KMS-11 (cell line): ENCODE data around the gene SLC2A11.
A peak's percentile ranks its signal among the peaks of the same experiment; 100 is the strongest.

Experiments used
- H2AFZ ChIP-seq: fragments of 200-600 bp; sonication (generic); 2 replicates; pipeline ENCODE4 v1.6.1; 2016; ENCODE audit warnings: antibody characterized with exemption, mixed run types, low read depth
- H3K27ac ChIP-seq: fragments of 200-600 bp; sonication (generic); 2 replicates; pipeline ENCODE4 v1.6.1; 2016; ENCODE audit warnings: mild to moderate bottlenecking, mixed run types
- H3K27me3 ChIP-seq: fragments of 200-600 bp; sonication (generic); 2 replicates; pipeline ENCODE4 v1.6.1; 2017; ENCODE audit warnings: mild to moderate bottlenecking, low read depth, mixed run types, moderate library complexity; ENCODE audit not compliant: insufficient read depth
- H3K36me3 ChIP-seq: fragments of 200-600 bp; sonication (generic); 2 replicates; pipeline ENCODE4 v1.6.1; 2017; ENCODE audit warnings: mild to moderate bottlenecking, mixed run types; ENCODE audit not compliant: insufficient read depth
- H3K4me1 ChIP-seq: fragments of 200-600 bp; sonication (generic); 2 replicates; pipeline ENCODE4 v1.6.1; 2016; ENCODE audit warnings: mild to moderate bottlenecking, low read depth, mixed run types; ENCODE audit not compliant: poor library complexity, severe bottlenecking
- H3K4me2 ChIP-seq: fragments of 200-600 bp; sonication (generic); 2 replicates; pipeline ENCODE4 v1.7.0; 2016; ENCODE audit warnings: mild to moderate bottlenecking, mixed run types
- H3K4me3 ChIP-seq: fragments of 200-600 bp; sonication (generic); IDR thresholded peaks from 2 replicates; pipeline ENCODE4 v1.6.1; 2017; ENCODE audit warnings: low read depth, low read length, mixed read lengths; ENCODE audit not compliant: insufficient read depth
- H3K79me2 ChIP-seq: fragments of 200-600 bp; sonication (generic); 2 replicates; pipeline ENCODE4 v1.6.1; 2016; ENCODE audit warnings: low read depth, mixed run types; ENCODE audit not compliant: insufficient read depth
- H3K9ac ChIP-seq: fragments of 200-600 bp; sonication (generic); 2 replicates; pipeline ENCODE4 v1.6.1; 2016; ENCODE audit warnings: mild to moderate bottlenecking, mixed run types
- H4K20me1 ChIP-seq: fragments of 200-600 bp; sonication (generic); 2 replicates; pipeline ENCODE4 v1.6.1; 2016; ENCODE audit warnings: mild to moderate bottlenecking, mixed run types; ENCODE audit not compliant: insufficient read depth
- TF ChIP-seq, protein P1 (sequence below): fragments of 200-600 bp; sonication (generic); conservative IDR thresholded peaks from 2 replicates; pipeline ENCODE4 v1.6.1; 2017; ENCODE audit warnings: low read depth, mild to moderate bottlenecking, antibody characterized with exemption, low read length, moderate library complexity, mixed read lengths

SLC2A11 gene

DNA sequence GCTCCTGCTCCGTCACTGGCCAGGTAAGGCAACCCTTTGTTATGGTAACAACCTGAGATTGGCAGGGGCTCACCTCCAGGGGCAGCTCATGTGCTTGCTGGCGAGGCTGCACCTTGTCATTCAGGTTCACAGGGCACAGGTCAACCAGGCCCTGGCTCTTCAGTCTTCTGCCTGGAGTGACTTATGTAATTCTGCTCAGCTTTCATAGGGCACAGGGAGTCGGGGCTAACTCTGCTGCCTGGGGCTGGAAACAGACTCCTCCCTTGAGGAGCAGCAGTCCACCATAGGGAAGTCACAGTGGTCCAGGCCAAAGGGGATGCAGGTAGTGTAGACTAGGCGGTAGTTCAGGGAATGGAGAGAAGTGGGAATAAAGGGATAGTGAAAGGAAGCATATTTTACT is 35.0 kb downstream of the SLC2A11 start:
- H2AFZ ChIP-seq: no peak overlapping the region
- TF ChIP-seq, protein P1, sequence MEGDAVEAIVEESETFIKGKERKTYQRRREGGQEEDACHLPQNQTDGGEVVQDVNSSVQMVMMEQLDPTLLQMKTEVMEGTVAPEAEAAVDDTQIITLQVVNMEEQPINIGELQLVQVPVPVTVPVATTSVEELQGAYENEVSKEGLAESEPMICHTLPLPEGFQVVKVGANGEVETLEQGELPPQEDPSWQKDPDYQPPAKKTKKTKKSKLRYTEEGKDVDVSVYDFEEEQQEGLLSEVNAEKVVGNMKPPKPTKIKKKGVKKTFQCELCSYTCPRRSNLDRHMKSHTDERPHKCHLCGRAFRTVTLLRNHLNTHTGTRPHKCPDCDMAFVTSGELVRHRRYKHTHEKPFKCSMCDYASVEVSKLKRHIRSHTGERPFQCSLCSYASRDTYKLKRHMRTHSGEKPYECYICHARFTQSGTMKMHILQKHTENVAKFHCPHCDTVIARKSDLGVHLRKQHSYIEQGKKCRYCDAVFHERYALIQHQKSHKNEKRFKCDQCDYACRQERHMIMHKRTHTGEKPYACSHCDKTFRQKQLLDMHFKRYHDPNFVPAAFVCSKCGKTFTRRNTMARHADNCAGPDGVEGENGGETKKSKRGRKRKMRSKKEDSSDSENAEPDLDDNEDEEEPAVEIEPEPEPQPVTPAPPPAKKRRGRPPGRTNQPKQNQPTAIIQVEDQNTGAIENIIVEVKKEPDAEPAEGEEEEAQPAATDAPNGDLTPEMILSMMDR: no peak
- H3K36me3 ChIP-seq: peaks cover 2% of the 10 kb centered on the region; the same call in 1 of the 2 replicates
- no peaks in the 10 kb centered on the region for H4K20me1 ChIP-seq
- peak overlapping the region; percentile 97; the same call in 1 of the 2 replicates for H3K27ac ChIP-seq
- peaks cover 21% of the 10 kb centered on the region for H3K79me2 ChIP-seq
- peak overlapping the region; percentile 95; the same call in 1 of the 2 replicates for H3K4me2 ChIP-seq
- H3K4me3 ChIP-seq: no peak overlapping the region
- peaks cover 24% of the 10 kb centered on the region for H3K4me1 ChIP-seq
- no peak overlapping the region for H3K9ac ChIP-seq
- no peaks in the 10 kb centered on the region for H3K27me3 ChIP-seq

DNA sequence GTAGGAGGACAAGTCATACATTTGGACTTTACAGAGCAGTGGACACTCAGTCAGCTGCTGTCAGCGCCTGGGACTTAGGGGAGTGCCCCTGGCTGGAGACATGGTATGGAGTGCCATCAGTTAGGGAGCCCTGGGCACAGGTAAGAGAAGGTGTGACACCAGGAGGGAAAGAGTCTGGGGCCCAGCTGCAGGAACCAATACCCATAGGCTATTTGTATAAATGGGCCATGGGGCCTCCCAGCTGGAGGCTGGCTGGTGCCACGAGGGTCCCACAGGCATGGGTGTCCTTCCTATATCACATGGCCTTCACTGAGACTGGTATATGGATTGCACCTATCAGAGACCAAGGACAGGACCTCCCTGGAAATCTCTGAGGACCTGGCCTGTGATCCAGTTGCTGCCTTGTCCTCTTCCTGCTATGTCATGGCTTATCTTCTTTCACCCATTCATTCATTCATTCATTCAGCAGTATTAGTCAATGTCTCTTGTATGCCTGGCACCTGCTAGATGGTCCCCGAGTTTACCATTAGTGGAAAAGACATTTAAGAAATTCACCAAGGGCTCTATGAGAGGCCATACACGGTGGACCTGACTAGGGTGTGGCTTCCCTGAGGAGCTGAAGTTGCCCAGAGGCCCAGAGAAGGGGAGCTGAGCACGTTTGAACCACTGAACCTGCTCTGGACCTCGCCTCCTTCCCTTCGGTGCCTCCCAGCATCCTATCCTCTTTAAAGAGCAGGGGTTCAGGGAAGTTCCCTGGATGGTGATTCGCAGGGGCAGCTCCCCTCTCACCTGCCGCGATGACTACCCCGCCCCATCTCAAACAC is 35.7 kb downstream of the SLC2A11 start:
- no peaks in the 10 kb centered on the region for H4K20me1 ChIP-seq
- peaks cover 24% of the 10 kb centered on the region for H3K4me1 ChIP-seq
- no peak overlapping the region for H3K4me3 ChIP-seq
- H3K4me2 ChIP-seq: peak overlapping the region; percentile 95
- H3K9ac ChIP-seq: peak overlapping the region; percentile 98
- H3K27me3 ChIP-seq: no peaks in the 10 kb centered on the region
- peak overlapping the region; percentile 98 for H2AFZ ChIP-seq
- H3K79me2 ChIP-seq: peaks cover 21% of the 10 kb centered on the region
- peak overlapping the region; percentile 97 for H3K27ac ChIP-seq
- TF ChIP-seq, protein P1: no peak
- peaks cover 2% of the 10 kb centered on the region; the same call in 1 of the 2 replicates for H3K36me3 ChIP-seq

DNA sequence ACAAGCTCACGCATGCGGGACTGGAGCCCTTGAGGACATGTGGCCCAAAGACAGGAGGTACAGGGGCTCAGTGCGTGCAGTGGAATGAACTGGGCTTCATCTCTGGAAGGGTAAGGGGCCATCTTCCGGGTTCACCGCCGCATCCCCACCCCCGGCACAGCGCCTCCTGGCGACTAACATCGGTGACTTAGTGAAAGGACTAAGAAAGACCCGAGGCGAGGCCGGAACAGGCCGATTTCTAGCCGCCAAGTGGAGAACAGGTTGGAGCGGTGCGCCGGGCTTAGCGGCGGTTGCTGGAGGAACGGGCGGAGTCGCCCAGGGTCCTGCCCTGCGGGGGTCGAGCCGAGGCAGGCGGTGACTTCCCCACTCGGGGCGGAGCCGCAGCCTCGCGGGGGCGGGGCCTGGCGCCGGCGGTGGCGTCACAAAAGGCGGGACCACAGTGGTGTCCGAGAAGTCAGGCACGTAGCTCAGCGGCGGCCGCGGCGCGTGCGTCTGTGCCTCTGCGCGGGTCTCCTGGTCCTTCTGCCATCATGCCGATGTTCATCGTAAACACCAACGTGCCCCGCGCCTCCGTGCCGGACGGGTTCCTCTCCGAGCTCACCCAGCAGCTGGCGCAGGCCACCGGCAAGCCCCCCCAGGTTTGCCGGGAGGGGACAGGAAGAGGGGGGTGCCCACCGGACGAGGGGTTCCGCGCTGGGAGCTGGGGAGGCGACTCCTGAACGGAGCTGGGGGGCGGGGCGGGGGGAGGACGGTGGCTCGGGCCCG is 36.5 kb downstream of the SLC2A11 start, which contains the start of gene MIF:
Gene MIF (plus strand): TSS at position 439 of the 765 bp plus-strand sequence. CDS start 92 bp downstream, at position 531.
- peak within 1 kb of the TSS; percentile 95 for H3K4me2 ChIP-seq
- H3K4me3 ChIP-seq: no peak within 1 kb of the TSS
- H2AFZ ChIP-seq: peak within 1 kb of the TSS; percentile 98
- H3K27ac ChIP-seq: peak within 1 kb of the TSS; percentile 97
- TF ChIP-seq, protein P1: peak; percentile 90
- H3K27me3 ChIP-seq: no peaks in the 10 kb centered on the region
- H3K79me2 ChIP-seq: peaks cover 21% of the 10 kb centered on the region
- peaks cover 2% of the 10 kb centered on the region; the same call in 1 of the 2 replicates for H3K36me3 ChIP-seq
- peak within 1 kb of the TSS; percentile 98 for H3K9ac ChIP-seq
- no peaks in the 10 kb centered on the region for H4K20me1 ChIP-seq
- H3K4me1 ChIP-seq: peaks cover 24% of the 10 kb centered on the region

DNA sequence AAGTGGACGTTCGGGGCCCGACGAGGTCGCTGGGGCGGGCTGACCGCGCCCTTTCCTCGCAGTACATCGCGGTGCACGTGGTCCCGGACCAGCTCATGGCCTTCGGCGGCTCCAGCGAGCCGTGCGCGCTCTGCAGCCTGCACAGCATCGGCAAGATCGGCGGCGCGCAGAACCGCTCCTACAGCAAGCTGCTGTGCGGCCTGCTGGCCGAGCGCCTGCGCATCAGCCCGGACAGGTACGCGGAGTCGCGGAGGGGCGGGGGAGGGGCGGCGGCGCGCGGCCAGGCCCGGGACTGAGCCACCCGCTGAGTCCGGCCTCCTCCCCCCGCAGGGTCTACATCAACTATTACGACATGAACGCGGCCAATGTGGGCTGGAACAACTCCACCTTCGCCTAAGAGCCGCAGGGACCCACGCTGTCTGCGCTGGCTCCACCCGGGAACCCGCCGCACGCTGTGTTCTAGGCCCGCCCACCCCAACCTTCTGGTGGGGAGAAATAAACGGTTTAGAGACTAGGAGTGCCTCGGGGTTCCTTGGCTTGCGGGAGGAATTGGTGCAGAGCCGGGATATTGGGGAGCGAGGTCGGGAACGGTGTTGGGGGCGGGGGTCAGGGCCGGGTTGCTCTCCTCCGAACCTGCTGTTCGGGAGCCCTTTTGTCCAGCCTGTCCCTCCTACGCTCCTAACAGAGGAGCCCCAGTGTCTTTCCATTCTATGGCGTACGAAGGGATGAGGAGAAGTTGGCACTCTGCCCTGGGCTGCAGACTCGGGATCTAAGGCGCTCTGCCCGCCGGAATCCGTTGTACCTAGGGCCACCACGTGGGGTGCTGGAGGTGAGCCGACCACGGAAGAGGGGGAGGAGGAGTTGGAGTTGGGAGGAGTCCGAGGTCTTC is 37.3 kb downstream of the SLC2A11 start:
- no peaks in the 10 kb centered on the region for H4K20me1 ChIP-seq
- no peak overlapping the region; the same call in 1 of the 2 replicates for H2AFZ ChIP-seq
- TF ChIP-seq, protein P1: peak; percentile 57

More for the DNA sequence above, 37.3 kb downstream of the SLC2A11 start:
- Histone ChIP-seq H3K36me3 (peaks cover 2% of the 10 kb centered on the region; the same call in 1 of the 2 replicates), H3K4me3 (no peak overlapping the region), H3K9ac (peak overlapping the region; percentile 98), H3K4me1 (peaks cover 24% of the 10 kb centered on the region), H3K27ac (peak overlapping the region; percentile 97), H3K27me3 (no peaks in the 10 kb centered on the region), H3K79me2 (peaks cover 21% of the 10 kb centered on the region), H3K4me2 (peak overlapping the region; percentile 95)
